Panc1 (cell line): Measurements from ENCODE around the gene DAB2IP. TPM values are rescaled to one million over a fixed set of nuclear protein-coding genes. Genes with fewer than 3 reads are reported as not detected.

Experiments
- ATAC-seq: fragments of 200-7000 bp; cut with Tn5 transposase; 2 replicates; pipeline ENCODE4 v1.9.1; 2020; ENCODE audit warnings: mild to moderate bottlenecking, moderate library complexity
- BruUV-seq: library from RNA; stranded (reverse); fragments of 400-500 nt; replicated peaks from 2 replicates; lab custom pipeline; 2021; lab: Mats Ljungman, UMichigan
- CTCF ChIA-PET: fragments of 300-600 bp; sonication (Branson Sonifier 250); formaldehyde crosslinking; loops from one replicate; lab custom pipeline; 2022; ENCODE audit warnings: antibody characterized with exemption; lab: Charles Lee
- POLR2A ChIA-PET: fragments of 300-600 bp; sonication (Branson Sonifier 250); formaldehyde crosslinking; loops from one replicate; lab custom pipeline; 2022; ENCODE audit warnings: antibody characterized with exemption; lab: Charles Lee
- DNase-seq: peaks from one replicate; pipeline ENCODE4 v3.0.0-alpha.2; 2010; ENCODE audit warnings: low read depth, low spot score
- H3K27ac ChIP-seq: 2 replicates; pipeline ENCODE4 v1.5.1; 2011; ENCODE audit warnings: mild to moderate bottlenecking, low read length, inconsistent platforms
- H3K27me3 ChIP-seq: fragments of 200-500 bp; sonication (Bioruptor generic); 2 replicates; pipeline ENCODE4 v1.6.0; 2014; ENCODE audit warnings: low read length, inconsistent platforms; ENCODE audit not compliant: control insufficient read depth, insufficient read depth
- H3K36me3 ChIP-seq: fragments of 200-500 bp; sonication (Bioruptor generic); 2 replicates; pipeline ENCODE4 v1.5.1; 2014; ENCODE audit warnings: inconsistent platforms, mild to moderate bottlenecking, low read length, moderate library complexity; ENCODE audit not compliant: control insufficient read depth, insufficient read depth
- H3K4me1 ChIP-seq: 2 replicates; pipeline ENCODE4 v1.5.1; 2011; ENCODE audit warnings: inconsistent platforms, mild to moderate bottlenecking, low read length, moderate library complexity; ENCODE audit not compliant: control insufficient read depth, insufficient read depth
- H3K4me3 ChIP-seq, 2 experiments: 2 replicates each; pipeline ENCODE4 v1.5.1; 2011 to 2012; ENCODE audit warnings: low read depth in 2 of 2, low read length in 2 of 2, mild to moderate bottlenecking in 2 of 2, inconsistent platforms in 1 of 2, moderate library complexity in 1 of 2
- H3K9me3 ChIP-seq: fragments of 200-500 bp; sonication (Bioruptor generic); 2 replicates; pipeline ENCODE4 v1.5.1; 2014; ENCODE audit warnings: low read depth, mild to moderate bottlenecking, inconsistent platforms, low read length, moderate library complexity; ENCODE audit not compliant: control insufficient read depth, insufficient read depth
- CTCF ChIP-seq: fragments of 450-650 bp; IDR thresholded peaks from 2 replicates; pipeline ENCODE4 v1.5.1; 2017; ENCODE audit warnings: mild to moderate bottlenecking
- POLR2AphosphoS5 ChIP-seq: IDR thresholded peaks from 2 replicates; pipeline ENCODE4 v1.6.1; 2012; ENCODE audit warnings: mild to moderate bottlenecking, low read depth, low read length, moderate library complexity
- REST ChIP-seq, 2 experiments: IDR thresholded peaks; 2 replicates each; pipeline ENCODE4 v1.6.1; 2011 to 2012; ENCODE audit warnings: low read depth in 2 of 2, control low read depth in 1 of 2, low read length in 1 of 2, mild to moderate bottlenecking in 1 of 2, moderate library complexity in 1 of 2; ENCODE audit not compliant: insufficient read depth in 1 of 2
- SIN3A ChIP-seq: IDR thresholded peaks from 2 replicates; pipeline ENCODE4 v1.6.1; 2012; ENCODE audit warnings: low read depth, mild to moderate bottlenecking, low read length, moderate library complexity, borderline replicate concordance; ENCODE audit not compliant: insufficient read depth
- TCF7L2 ChIP-seq: IDR thresholded peaks from 2 replicates; pipeline ENCODE4 v1.6.1; 2011; ENCODE audit warnings: mild to moderate bottlenecking, low read depth, low read length, inconsistent platforms
- in situ Hi-C: cut with HindIII; loops from 2 replicates; pipeline ENCODE4 v1.10.0; 2016; ENCODE audit warnings: low sequenced_read_pairs, low pct_unique_long_range_greater_than_20kb
- intact Hi-C: fragments of 100-400 bp; cut with micrococcal nuclease; formaldehyde crosslinking; loops from one replicate; pipeline ENCODE4 v1.10.0; 2022; ENCODE audit not compliant: unreplicated experiment
- total RNA-seq: library from RNA; stranded (reverse); gene quantifications from one replicate; pipeline ENCODE4 v1.2.1, GENCODE V29; 2021; ENCODE audit not compliant: unreplicated experiment

Gene DAB2IP
- total RNA-seq, 1 experiment from 2014 or later: 18.4 TPM

DNA sequence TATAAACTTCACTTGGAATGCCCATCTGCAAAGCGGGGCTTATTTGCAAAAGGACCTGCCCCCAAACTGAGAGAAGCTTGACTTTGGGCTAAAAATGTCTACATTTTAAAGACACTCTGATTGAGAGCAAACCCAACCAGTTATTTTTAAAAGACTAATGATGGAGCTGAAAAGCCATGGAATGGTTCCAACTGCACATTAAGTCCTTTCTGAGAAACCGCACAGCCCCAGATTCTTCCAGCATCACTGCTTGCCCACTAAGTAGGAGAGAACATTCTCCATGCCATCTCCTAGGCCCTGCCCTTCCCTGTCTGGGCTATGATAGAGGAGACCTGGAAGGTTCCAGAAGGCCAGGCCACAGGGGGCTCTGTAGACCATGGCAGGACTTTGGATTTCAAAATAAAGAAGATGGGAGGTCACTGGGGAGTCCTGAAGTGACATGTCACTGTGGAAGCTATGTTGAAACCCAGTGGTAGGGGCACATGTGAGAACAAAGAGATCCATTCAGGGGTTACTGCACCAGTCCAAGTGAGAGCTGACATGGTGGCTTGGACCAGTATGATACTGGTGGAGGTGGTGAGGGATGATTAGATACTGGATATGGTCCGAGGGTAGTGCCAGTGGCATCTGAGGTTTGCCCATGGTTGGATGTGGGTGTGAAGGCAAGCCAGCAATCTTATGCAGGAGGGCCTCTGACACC, 179.2 kb downstream of the DAB2IP start:
- ChIA-PET CTCF (no interaction called here), POLR2A (no interaction called here)
- Histone ChIP-seq H3K4me3 (no peak overlapping the region), H3K27me3 (no peaks in the 10 kb centered on the region), H3K4me1 (no peaks in the 10 kb centered on the region), H3K9me3 (no peaks in the 10 kb centered on the region), H3K36me3 (no peaks in the 10 kb centered on the region), H3K27ac (no peak overlapping the region)
- DNase-seq: no peak
- TF ChIP-seq TCF7L2: no peak
- TF ChIP-seq POLR2AphosphoS5: no peak
- TF ChIP-seq REST (IDR thresholded peaks at IDR 0.05; ENCODE audit: insufficient read depth in 1 of 2, low read depth in 2 of 2, low read length in 1 of 2): no peak
- TF ChIP-seq SIN3A: no peak
- no peak for TF ChIP-seq CTCF
- no TSS peak for BruUV-seq
- in situ Hi-C loops (no loop called here), intact Hi-C loops (no loop called here)
- no peak for ATAC-seq

DNA sequence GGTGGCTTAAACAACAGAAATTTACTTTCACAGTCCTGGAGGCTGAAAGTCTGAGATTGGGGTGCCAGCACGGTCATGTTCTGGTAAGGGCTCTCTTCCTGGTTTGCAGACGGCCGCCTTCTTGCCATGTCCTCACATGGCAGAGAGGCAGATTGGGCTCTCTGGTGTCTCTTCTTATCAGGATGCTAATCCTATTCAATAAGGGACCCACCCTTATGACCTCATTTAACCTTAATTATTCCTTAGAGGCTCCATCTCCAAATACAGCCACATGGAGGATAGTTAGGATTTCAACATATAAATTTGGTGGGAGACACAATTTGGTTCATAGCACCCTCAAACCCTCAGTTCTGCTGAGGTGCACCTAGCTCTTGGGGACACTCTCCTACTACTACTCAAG, 180.4 kb downstream of the DAB2IP start:
- CTCF ChIA-PET: no interaction called here
- DNase-seq (no peak), ATAC-seq (no peak)
- no peaks in the 10 kb centered on the region for H3K27me3 ChIP-seq
- no peaks in the 10 kb centered on the region for H3K4me1 ChIP-seq
- BruUV-seq: no TSS peak
- intact Hi-C loops (no loop called here), in situ Hi-C loops (no loop called here)
- H3K27ac ChIP-seq: no peak overlapping the region
- H3K4me3 ChIP-seq: no peak overlapping the region
- H3K36me3 ChIP-seq: no peaks in the 10 kb centered on the region
- TF ChIP-seq SIN3A (no peak), POLR2AphosphoS5 (no peak), CTCF (no peak), TCF7L2 (no peak), REST (IDR thresholded peaks at IDR 0.05; ENCODE audit: insufficient read depth in 1 of 2, low read depth in 2 of 2, low read length in 1 of 2) (no peak)
- POLR2A ChIA-PET: no interaction called here
- no peaks in the 10 kb centered on the region for H3K9me3 ChIP-seq
